SJSA1 (cell line): ENCODE measurements around the gene STK32B. TPM values are rescaled to one million over a fixed set of nuclear protein-coding genes. Genes with fewer than 3 reads are reported as not detected.

Source experiments
- DNase-seq, 2 experiments: peaks; one replicate each; pipeline ENCODE4 v3.0.0-alpha.2; 2015 to 2020; ENCODE audit warnings: low spot score in 2 of 2, low read depth in 1 of 2
- H3K27ac ChIP-seq: fragments of 250-450 bp; sonication (Bioruptor Pico); 2 replicates; pipeline ENCODE4 v1.5.1; 2020; ENCODE audit warnings: mild to moderate bottlenecking, moderate library complexity
- H3K27me3 ChIP-seq: fragments of 250-450 bp; sonication (Bioruptor Pico); replicated peaks from 2 replicates; pipeline ENCODE4 v1.5.1; 2020; ENCODE audit warnings: mild to moderate bottlenecking, moderate library complexity
- H3K36me3 ChIP-seq: fragments of 250-450 bp; sonication (Bioruptor Pico); 2 replicates; pipeline ENCODE4 v1.5.1; 2020; ENCODE audit warnings: mild to moderate bottlenecking
- H3K4me1 ChIP-seq: fragments of 250-450 bp; sonication (Bioruptor Pico); replicated peaks from 2 replicates; pipeline ENCODE4 v1.6.1; 2021; ENCODE audit warnings: mild to moderate bottlenecking
- H3K4me3 ChIP-seq: fragments of 250-450 bp; sonication (Bioruptor Pico); 2 replicates; pipeline ENCODE4 v1.5.1; 2020; ENCODE audit warnings: mild to moderate bottlenecking
- H3K9me3 ChIP-seq: fragments of 250-450 bp; sonication (Bioruptor Pico); replicated peaks from 2 replicates; pipeline ENCODE4 v1.5.1; 2020; ENCODE audit warnings: mild to moderate bottlenecking
- total RNA-seq: library from RNA; depleted of rRNA; stranded (reverse); fragments of >200 nt; shearing (Covaris generic); gene quantifications from 2 replicates; pipeline ENCODE4 v1.2.3, GENCODE V29; 2014

The STK32B gene
- total RNA-seq, 1 experiment from 2014 or later: 0.50 TPM

DNA sequence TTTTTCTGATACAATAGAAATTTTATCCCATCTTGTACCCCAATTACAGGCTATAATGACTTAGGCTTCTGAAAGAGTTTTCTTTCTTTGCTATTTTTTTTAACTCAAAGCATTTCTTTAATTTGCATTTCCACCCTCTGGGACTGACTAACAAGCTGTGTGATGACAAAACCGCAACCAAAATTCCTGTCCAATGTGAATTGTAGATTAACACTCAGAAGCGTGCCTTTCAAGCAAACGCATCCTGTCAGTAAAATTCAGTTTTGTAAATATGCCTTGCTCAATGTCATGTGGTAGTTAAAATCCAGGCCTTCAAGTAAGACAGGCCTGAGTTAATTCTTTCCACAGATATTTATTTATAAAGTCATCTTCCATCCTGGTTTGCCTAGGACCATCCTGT lies 50.3 kb downstream of the STK32B start:
- H3K27ac ChIP-seq: no peak overlapping the region
- H3K4me1 ChIP-seq: no peaks in the 10 kb centered on the region
- no peaks in the 10 kb centered on the region for H3K9me3 ChIP-seq
- no peak overlapping the region for H3K4me3 ChIP-seq
- no peaks in the 10 kb centered on the region for H3K36me3 ChIP-seq
- DNase-seq: no peak
- no peaks in the 10 kb centered on the region for H3K27me3 ChIP-seq

DNA sequence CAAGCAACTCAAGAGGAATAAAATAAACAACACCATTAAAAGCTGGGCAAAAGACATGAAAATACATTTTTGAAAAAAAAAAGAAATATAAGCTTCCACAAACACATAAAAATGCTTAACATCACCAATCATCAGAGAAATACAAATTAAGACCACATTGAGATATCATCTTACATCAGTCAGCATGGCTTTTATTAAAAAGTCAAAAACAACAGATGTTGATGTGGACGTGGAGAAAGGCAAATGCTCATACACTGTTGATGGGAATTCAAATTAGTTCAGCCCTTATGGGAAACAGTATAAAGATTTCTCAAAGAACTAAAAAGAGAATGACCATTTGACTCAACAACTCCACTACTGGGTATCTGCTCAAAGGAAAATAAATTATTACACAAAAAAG lies 59.6 kb downstream of the STK32B start:
- no peaks in the 10 kb centered on the region for H3K36me3 ChIP-seq
- H3K4me1 ChIP-seq: no peaks in the 10 kb centered on the region
- H3K27ac ChIP-seq: no peak overlapping the region
- no peaks in the 10 kb centered on the region for H3K9me3 ChIP-seq
- no peak for DNase-seq
- no peaks in the 10 kb centered on the region for H3K27me3 ChIP-seq
- no peak overlapping the region for H3K4me3 ChIP-seq

DNA sequence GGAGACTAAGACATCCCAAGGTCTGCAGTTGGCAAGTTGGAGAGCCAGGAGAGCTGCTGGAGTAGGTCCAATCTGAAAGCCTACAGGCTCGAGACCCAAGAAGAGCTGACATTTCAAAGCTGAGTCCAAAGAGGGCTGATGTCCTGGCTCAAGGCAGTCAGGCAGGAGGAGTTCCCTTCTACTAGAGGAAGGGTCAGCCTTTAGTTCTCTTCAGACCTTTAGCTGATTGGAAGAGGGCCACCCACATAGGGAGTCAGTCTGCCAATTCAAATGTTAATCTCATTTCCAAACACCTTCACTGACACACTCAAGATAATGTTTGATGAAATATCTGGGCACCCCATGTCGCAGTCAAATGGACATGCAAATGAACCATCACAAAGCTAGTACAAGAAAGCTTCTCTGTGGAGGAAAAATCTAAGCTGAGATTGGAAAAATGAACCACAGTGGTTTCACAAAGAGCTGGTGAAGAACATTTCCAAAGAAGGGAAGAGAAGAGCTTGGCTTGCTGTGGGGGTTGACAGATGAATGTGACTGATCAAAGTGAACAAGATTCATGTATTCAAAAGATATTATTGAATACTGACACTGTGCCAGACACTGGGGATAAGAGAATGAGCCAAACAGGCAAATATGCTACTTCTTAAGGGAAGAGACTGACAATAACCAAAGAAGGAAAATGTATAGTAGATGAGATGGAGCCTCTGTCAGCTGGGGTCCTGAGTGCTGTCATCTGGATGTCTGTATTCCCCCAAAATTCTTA lies 61.2 kb downstream of the STK32B start:
- H3K27ac ChIP-seq: no peak overlapping the region
- no peak overlapping the region for H3K4me3 ChIP-seq
- H3K9me3 ChIP-seq: no peaks in the 10 kb centered on the region
- H3K27me3 ChIP-seq: no peaks in the 10 kb centered on the region
- no peaks in the 10 kb centered on the region for H3K4me1 ChIP-seq
- DNase-seq: no peak
- no peaks in the 10 kb centered on the region for H3K36me3 ChIP-seq

DNA sequence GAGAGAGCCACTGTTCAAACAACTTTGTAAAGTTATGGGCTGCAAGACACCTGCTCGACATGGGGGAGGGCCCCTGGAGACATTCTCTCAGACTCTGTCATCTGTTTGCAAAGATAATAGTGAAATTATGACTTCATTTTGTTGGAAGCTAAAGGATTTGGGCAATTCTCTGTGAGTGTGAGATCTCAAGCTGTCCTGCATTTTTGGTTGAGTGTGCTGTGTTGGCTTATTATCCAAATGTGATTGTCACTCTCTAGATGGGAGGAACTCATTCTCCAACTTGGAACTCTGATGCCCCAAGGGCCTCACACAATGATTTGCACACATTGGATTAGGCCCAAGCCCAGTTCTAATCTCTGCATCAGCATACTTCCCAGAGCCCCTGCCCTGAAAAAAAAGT lies 63.7 kb downstream of the STK32B start:
- no peaks in the 10 kb centered on the region for H3K36me3 ChIP-seq
- H3K4me1 ChIP-seq: no peaks in the 10 kb centered on the region
- no peak overlapping the region for H3K27ac ChIP-seq
- H3K9me3 ChIP-seq: no peaks in the 10 kb centered on the region
- H3K4me3 ChIP-seq: no peak overlapping the region
- DNase-seq: no peak
- no peaks in the 10 kb centered on the region for H3K27me3 ChIP-seq

DNA sequence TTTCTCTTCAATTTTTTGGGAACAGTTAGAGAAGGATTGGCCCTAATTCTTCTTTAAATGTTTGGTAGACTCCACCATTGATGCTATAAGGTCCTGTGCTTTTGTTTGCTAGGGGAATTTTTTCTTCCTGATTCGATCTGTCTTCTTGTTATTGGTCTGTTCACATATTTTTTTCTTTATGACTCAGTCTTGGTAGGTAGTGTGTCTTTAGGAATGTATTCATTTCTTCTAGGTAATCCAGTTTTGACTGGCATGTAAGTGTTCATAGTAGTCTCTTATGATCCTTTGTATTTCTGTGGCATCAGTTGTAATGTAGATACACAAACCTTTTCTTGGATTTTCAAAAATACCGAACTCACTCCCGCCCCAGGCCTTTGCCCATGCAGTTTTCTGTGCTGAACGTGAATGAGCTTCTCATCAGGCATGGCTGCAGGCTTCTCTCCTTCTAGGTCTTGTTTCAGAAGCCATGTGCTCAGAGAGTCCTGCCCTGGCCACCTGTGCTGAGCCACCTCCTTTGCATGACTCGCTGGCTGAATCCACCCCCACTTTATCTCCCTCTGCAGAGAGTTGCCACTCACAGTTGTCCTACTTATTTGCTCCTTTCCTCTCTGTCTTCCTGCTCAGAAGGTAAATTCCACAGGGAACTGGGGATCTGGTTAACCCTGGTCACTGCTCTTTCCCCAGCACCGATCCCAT lies 67.0 kb downstream of the STK32B start:
- H3K27ac ChIP-seq: no peak overlapping the region
- H3K36me3 ChIP-seq: no peaks in the 10 kb centered on the region
- H3K9me3 ChIP-seq: no peaks in the 10 kb centered on the region
- no peaks in the 10 kb centered on the region for H3K27me3 ChIP-seq
- H3K4me3 ChIP-seq: no peak overlapping the region
- no peaks in the 10 kb centered on the region for H3K4me1 ChIP-seq
- no peak for DNase-seq

DNA sequence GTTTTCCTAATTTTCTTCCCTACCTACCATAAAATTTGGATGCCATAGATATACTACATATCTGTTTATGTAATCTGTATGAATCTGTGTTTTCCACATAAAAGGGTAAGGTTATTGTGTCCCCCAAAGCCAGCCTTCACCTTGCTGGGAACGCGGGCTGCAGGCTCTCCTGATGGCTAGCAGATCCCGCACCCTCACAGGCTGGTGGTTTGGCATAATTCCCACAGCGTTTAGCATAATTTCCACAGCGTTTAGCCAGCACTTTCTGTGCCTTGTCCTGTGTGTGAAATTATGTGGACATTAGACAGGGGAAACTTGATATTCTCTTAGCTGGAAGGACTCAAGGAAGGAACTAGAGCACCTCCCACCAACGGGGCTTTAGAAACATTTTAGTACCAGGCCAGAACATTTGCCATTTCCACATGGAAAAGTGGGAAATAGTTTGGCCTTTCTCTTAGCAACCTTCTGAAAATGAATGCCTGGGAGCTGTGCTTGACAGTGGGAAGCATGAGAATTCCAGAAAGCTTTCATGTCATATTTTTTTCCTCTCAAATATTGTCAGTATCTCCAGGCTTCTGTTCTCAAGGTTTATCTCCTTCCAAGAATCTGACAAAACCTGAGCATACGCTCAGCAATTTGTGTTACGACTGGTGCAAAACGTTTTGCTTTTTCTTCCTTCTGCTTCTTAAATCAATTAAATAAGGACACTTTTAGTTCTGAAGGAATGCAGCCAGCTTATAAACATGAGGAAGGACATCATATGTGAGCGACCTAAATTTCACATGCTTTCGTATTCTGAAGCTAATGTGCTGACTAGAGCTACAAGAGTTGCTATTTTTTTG lies 67.9 kb downstream of the STK32B start:
- Histone ChIP-seq H3K4me1 (no peaks in the 10 kb centered on the region), H3K9me3 (no peaks in the 10 kb centered on the region), H3K27ac (no peak overlapping the region), H3K36me3 (no peaks in the 10 kb centered on the region), H3K4me3 (no peak overlapping the region), H3K27me3 (no peaks in the 10 kb centered on the region)
- DNase-seq: no peak

DNA sequence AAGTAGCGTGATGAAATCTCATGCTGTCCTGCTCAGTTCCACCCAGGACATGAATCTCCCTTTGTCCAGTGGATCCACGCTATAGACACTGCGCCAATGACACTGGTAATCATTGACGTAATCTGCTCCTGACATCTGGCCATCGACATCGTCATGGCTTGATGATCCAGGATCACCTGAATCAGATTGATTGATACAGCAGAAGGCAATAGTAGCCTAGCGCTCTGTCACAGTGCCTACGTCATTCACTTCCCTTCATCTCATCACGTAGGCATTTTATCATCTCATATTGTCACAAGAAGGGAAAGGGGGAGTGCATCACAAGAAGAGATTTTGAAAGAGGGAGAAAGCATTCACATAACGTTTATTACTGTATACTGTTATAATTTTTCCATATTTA lies 68.8 kb downstream of the STK32B start:
- no peaks in the 10 kb centered on the region for H3K36me3 ChIP-seq
- no peak overlapping the region for H3K4me3 ChIP-seq
- H3K9me3 ChIP-seq: no peaks in the 10 kb centered on the region
- H3K27me3 ChIP-seq: no peaks in the 10 kb centered on the region
- no peaks in the 10 kb centered on the region for H3K4me1 ChIP-seq
- H3K27ac ChIP-seq: no peak overlapping the region
- DNase-seq: no peak

DNA sequence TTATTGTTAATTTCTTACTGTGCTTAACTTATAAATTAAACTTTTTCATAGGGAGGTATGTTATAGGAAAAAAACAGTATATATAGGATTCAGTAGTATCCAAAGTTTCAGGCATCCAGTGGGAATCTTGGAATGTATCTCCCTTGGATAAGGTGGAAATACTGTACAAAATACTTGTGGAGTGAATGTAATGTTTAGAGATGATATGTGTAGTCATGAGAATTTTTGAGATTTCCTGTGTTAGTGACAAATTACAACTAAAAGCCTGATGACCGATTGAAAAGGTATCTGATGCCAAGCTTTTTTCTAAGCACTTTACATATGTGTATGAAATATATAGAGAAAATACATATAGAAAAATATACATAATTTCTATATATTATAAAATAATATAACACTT lies 69.2 kb downstream of the STK32B start:
- Histone ChIP-seq H3K27me3 (no peaks in the 10 kb centered on the region), H3K4me3 (no peak overlapping the region), H3K9me3 (no peaks in the 10 kb centered on the region), H3K27ac (no peak overlapping the region), H3K36me3 (no peaks in the 10 kb centered on the region), H3K4me1 (no peaks in the 10 kb centered on the region)
- no peak for DNase-seq

DNA sequence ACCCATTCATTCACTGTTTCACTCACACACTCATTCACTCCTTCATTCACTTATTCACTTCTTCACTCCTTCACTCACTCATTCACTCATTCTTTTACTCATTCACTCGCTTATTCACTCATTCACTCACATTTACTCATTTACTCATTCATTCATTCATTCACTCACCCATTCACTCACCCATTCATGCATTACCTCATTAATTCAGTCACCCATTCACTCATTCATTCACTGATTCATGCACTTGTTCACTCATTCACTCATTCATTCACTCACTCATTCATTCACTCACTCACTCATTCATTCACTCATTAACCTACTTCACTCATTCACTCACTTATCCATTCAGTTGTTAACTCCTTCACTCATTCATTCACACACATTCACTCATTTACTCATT lies 70.8 kb downstream of the STK32B start:
- no peaks in the 10 kb centered on the region for H3K4me1 ChIP-seq
- no peak overlapping the region for H3K4me3 ChIP-seq
- no peak overlapping the region for H3K27ac ChIP-seq
- H3K9me3 ChIP-seq: no peaks in the 10 kb centered on the region
- H3K36me3 ChIP-seq: no peaks in the 10 kb centered on the region
- H3K27me3 ChIP-seq: no peaks in the 10 kb centered on the region
- DNase-seq: no peak

DNA sequence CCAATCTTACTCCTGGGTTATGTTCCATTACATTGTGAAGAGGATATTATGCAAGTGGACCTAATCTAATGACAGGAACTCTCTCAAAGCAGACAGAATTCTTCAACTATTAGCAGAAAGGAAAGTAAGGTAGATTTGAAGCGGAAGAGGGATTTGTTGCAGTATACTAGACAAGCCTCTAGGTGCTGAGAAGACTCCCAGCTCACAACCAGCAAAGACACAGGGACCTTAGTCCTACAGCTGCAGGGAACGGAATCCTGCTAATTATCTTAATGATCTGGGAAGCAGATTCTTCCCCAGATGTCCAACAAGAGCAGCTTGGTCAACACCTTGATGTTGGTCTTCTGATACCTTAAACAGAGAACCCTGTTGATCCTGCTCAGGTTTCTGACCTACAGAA lies 73.6 kb downstream of the STK32B start:
- no peak for DNase-seq
- H3K4me3 ChIP-seq: no peak overlapping the region

DNA sequence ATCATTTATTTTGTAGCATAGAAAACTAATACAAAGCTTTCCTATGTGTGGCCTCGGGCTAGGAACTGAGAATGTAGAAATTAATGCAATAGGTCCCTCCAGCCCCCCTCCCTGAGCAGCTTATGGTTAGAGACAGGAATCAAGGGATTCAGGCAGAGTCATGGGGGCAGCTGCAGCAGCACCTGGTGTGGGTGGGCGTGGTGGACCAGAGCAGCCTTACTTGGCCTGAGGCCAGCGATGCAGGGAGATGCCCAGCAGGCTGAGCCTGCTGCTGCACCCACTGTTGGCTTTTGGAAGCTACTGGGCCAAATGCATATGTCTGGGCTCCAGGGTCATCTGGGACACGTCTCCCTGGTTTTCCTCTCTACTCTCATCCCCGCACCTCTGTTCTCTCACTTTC lies 74.0 kb downstream of the STK32B start:
- Histone ChIP-seq H3K27ac (no peak overlapping the region), H3K9me3 (no peaks in the 10 kb centered on the region), H3K4me3 (no peak overlapping the region)

More for the DNA sequence above, 73.6 kb downstream of the STK32B start:
- no peaks in the 10 kb centered on the region for H3K27me3 ChIP-seq
- H3K4me1 ChIP-seq: no peaks in the 10 kb centered on the region
- no peaks in the 10 kb centered on the region for H3K9me3 ChIP-seq
- H3K27ac ChIP-seq: no peak overlapping the region
- no peaks in the 10 kb centered on the region for H3K36me3 ChIP-seq

DNA sequence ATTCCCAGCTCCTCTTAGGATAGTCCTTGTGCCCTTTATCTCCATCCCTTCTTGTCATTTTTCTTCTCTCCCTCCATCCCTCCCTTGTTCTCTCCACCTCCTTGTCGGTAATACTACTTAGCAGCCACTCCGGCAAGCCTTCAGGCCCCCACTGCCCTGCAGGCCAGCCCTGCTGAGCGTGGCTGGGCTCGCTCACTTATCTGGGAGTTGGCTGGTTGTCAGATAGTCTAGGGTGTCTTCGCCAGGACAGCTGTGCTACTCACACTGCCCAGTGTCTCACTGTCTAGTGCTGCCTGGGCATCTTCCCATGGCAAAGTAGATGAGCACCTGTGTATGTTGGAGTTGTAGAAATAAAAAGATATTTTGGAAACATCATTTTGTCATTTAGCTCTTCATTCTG lies 75.0 kb downstream of the STK32B start:
- no peak overlapping the region for H3K4me3 ChIP-seq
- DNase-seq: no peak
- H3K27ac ChIP-seq: no peak overlapping the region
- no peaks in the 10 kb centered on the region for H3K36me3 ChIP-seq
- no peaks in the 10 kb centered on the region for H3K9me3 ChIP-seq
- H3K4me1 ChIP-seq: no peaks in the 10 kb centered on the region
- H3K27me3 ChIP-seq: no peaks in the 10 kb centered on the region

More for the DNA sequence above, 74.0 kb downstream of the STK32B start:
- Histone ChIP-seq H3K4me1 (no peaks in the 10 kb centered on the region), H3K36me3 (no peaks in the 10 kb centered on the region), H3K27me3 (no peaks in the 10 kb centered on the region)
- no peak for DNase-seq

DNA sequence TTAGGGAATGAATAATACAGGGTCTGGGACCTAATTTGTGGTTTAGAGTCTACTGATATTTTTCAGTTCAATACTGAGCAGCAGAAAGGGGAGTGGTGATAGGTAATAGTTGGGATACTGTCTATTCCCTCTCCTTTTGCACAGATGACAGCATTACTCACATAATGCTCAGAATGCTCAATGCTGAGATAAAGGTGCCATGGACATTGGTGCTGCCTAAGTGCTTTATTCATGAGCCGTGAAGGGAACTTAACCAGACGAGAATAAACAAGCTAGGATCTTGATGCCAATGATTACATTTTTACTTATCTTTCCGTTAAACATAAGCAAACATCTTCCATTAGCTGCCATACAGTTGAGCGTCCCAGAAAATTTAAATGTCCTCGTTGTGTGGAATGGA lies 75.6 kb downstream of the STK32B start:
- DNase-seq: no peak
- no peaks in the 10 kb centered on the region for H3K36me3 ChIP-seq
- H3K4me3 ChIP-seq: no peak overlapping the region
- H3K4me1 ChIP-seq: no peaks in the 10 kb centered on the region
- H3K27ac ChIP-seq: no peak overlapping the region
- no peaks in the 10 kb centered on the region for H3K27me3 ChIP-seq
- no peaks in the 10 kb centered on the region for H3K9me3 ChIP-seq

DNA sequence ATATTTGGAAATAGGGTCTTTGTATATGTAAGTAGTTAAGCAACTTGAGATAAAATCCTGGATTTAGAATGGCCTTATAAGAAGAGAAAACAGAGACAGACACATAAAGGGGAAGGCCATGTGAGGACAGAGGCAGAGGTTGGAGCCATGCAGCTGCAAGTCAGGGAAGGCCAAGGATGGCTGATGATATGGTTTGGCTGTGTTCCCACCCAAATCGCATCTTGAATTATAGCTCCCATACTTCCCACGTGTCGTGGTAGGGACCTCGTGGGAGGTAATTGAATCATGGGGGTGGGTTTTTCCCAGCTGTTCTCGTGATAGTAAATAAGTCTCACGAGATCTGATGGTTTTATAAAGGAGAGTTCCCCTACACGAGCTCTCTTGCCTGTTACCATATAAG lies 76.3 kb downstream of the STK32B start:
- H3K36me3 ChIP-seq: no peaks in the 10 kb centered on the region
- H3K27me3 ChIP-seq: no peaks in the 10 kb centered on the region
- no peak overlapping the region for H3K4me3 ChIP-seq
- no peak overlapping the region for H3K27ac ChIP-seq
- no peak for DNase-seq
- no peaks in the 10 kb centered on the region for H3K9me3 ChIP-seq
- no peaks in the 10 kb centered on the region for H3K4me1 ChIP-seq
